ENCODE results near the gene CBX4. TPM values are rescaled to one million over a fixed set of nuclear protein-coding genes. Genes with fewer than 3 reads are reported as not detected.

Gene CBX4
- total RNA-seq, 1 donor from 2014 or later = 20.6 TPM

DNA sequence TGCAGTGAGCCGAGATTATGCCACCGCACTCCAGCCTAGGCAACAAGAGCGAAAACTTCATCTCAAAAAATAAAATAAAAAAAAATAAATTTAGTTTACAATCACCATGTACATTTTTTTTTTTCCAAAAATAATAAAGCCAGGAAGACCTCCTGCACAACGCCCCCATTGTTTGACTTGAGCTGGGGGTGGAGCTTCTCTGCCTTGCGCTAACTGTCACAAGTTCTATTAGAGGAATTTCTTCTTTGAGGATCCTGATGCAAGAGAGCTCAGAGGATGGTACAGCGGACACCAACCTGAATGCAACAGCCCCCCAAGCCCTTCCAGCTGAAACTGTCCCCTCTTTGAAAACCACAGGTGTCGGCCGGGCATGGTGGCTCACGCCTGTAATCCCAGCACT lies 24.9 kb upstream of the CBX4 start:
- TF ChIP-seq, protein P1, sequence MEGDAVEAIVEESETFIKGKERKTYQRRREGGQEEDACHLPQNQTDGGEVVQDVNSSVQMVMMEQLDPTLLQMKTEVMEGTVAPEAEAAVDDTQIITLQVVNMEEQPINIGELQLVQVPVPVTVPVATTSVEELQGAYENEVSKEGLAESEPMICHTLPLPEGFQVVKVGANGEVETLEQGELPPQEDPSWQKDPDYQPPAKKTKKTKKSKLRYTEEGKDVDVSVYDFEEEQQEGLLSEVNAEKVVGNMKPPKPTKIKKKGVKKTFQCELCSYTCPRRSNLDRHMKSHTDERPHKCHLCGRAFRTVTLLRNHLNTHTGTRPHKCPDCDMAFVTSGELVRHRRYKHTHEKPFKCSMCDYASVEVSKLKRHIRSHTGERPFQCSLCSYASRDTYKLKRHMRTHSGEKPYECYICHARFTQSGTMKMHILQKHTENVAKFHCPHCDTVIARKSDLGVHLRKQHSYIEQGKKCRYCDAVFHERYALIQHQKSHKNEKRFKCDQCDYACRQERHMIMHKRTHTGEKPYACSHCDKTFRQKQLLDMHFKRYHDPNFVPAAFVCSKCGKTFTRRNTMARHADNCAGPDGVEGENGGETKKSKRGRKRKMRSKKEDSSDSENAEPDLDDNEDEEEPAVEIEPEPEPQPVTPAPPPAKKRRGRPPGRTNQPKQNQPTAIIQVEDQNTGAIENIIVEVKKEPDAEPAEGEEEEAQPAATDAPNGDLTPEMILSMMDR (IDR thresholded peaks at IDR 0.05) = no peak
- no peak for ATAC-seq

DNA sequence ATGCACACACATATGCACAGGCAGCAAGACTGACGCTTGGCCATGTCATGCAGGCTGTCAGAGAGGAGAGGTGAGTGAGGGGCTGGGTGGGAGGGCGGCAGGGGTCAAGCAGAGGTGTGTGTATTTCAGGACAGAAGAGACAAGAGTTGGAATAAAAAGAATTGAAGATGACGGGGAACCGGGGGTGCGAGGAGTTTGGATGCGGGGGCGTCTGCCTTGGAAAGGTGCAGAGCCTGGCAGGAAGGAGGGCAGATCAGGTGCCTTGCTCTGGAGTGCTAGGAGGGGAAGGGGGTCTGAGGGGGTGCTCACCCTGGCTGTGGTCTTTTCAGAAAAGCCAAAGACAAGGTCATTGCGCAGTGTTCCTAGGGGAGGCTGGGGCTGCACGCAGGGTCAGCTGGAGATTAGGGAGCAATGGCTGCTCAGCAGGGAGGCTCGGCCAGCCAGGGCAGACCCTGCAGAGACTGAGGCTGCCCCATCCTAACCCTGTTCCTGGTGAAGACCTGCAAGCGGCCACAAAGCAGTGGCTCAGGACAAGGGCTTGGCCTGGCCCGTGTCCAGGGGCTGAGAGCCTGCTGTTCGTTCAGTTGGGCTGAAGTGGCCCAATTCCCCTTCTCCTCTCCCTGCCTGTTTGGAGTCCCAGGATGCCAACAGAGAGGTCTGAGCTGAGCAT lies 23.7 kb upstream of the CBX4 start:
- Histone ChIP-seq H3K4me3 (no peak overlapping the region), H3K4me1 (no peaks in the 10 kb centered on the region), H3K36me3 (no peaks in the 10 kb centered on the region), H3K9me3 (no peaks in the 10 kb centered on the region), H3K27ac (no peak overlapping the region), H3K27me3 (ENCODE audit: low read depth) (peaks cover 17% of the 10 kb centered on the region)
- DNase-seq (peak; percentile 53), ATAC-seq (peak; percentile 16 to 48)
- intact Hi-C loops (cut with DNase I) = no loop called here
- TF ChIP-seq, protein P1 (IDR thresholded peaks at IDR 0.05) = no peak

More for the DNA sequence above, 24.9 kb upstream of the CBX4 start:
- H3K27ac ChIP-seq = no peak overlapping the region
- H3K36me3 ChIP-seq = no peaks in the 10 kb centered on the region
- DNase-seq = peak; percentile 2
- no peaks in the 10 kb centered on the region for H3K9me3 ChIP-seq
- no peaks in the 10 kb centered on the region for H3K4me1 ChIP-seq
- no peak overlapping the region for H3K4me3 ChIP-seq
- intact Hi-C loops (cut with DNase I) = no loop called here
- peaks cover 11% of the 10 kb centered on the region for H3K27me3 ChIP-seq (ENCODE audit: low read depth)

DNA sequence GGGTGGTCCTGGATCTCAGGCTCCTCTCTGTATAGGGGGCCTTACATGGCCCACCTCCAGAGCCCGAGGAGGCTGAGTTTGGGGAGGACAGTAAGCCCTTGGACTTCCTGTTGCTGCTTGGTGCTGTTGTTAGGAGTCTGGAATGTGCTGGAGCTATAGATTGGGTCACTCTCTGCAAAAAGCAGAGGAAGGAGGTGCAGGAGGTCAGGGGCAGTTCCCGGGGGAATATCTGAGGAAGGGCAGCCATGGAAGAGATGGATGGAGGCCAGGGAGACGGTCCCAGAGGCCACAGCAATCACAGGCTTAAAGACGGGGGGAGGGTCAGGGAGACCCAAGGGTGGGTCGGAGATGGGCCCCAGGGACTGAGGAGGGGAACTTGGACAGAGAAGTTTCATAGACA lies 23.0 kb upstream of the CBX4 start:
- no peak for ATAC-seq
- H3K36me3 ChIP-seq = no peaks in the 10 kb centered on the region
- no peak overlapping the region for H3K27ac ChIP-seq
- no peak overlapping the region for H3K4me3 ChIP-seq
- no peaks in the 10 kb centered on the region for H3K9me3 ChIP-seq
- no peaks in the 10 kb centered on the region for H3K4me1 ChIP-seq
- no peak for DNase-seq
- TF ChIP-seq, protein P1 (IDR thresholded peaks at IDR 0.05) = no peak
- intact Hi-C loops (cut with DNase I) = no loop called here
- peaks cover 17% of the 10 kb centered on the region for H3K27me3 ChIP-seq (ENCODE audit: low read depth)

DNA sequence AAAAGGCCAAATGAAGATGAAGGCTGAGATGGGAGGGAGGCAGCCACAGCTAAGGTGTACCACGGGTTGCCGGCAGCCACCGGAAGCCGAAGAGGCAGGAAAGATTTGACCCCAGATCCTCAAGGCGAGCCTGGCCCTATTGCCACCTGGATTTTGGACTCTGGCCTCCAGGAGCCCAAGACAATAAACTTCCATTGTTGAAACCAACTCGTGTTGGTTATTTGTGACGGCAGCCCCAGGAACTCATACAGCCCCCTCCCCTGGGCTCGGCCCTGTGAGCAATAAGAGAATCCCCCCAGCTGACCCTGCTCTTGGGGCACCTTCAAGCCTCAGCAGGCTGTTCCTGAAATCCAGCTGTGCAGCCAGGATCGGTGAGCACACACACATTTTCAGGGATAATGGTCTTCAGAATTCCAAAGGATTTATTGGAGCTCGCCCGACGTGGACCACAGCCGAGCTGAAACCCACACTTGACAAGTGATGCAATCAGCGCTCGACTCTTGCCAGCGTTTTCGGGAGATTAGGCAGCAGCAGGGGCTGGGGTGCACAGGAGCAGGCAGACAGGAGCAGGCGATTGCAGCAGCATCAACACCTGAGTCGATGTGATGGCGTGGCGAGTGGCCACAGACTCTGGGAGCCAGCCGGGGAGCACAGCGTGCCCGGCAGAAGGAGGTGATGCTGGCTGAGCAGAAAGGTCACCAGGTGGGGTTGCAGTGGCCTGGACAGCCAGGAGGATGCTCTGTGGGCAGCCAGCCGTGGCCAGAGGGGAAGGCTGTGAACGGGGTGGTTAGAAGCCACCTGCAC lies 22.4 kb upstream of the CBX4 start:
- TF ChIP-seq, protein P1 (IDR thresholded peaks at IDR 0.05) = no peak
- intact Hi-C loops (cut with DNase I) = no loop called here

DNA sequence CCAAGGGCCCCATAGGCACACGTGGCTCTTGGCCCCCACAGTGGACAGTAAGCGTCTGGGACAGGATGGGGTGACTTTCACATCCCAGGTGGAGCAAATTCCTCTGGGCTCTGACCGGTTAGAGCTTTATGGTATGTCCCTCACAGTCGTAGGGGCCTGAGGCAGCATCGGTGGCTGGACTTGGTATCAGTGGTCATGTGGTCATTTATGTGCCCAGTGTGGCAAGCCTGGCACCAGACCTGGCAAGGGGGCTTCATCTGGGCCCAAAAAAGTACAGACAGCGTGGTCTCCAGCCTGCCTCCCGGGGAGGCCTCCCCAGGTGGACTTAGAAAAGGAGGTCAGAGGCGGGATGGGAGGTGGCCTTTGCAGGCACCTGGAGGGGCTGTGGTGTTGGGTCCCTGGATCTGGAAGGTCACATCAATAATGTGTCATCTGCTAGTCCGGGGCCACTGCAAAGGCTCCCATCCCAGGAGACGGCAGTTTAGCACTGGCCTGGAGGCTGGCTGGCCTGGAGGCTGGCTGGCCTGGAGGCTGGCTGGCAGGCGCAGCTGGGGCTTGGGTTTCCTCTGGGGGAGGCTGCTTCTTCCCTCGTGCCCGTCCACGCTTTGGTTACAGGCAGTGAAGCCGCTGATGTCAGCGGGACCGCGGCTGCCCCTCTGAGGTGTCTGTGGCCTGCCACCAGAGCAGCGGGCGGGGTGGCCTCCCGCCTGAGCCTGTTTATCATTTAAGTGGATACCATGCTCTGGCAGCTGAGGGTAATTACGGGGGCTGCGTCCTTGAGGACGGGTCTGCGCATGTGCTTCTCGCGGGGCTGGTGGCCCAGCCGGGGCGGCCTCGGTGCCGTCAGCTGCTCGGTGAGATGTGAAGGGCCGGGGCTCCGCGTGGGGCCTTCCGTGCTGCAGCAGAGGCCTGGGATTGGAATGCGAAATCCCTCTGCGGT lies 20.7 kb upstream of the CBX4 start:
- no peaks in the 10 kb centered on the region for H3K9me3 ChIP-seq
- H3K27ac ChIP-seq = no peak overlapping the region
- H3K4me1 ChIP-seq = no peaks in the 10 kb centered on the region
- ATAC-seq (no peak), DNase-seq (peak; percentile 40)
- H3K27me3 ChIP-seq (ENCODE audit: low read depth) = peaks cover 17% of the 10 kb centered on the region
- H3K4me3 ChIP-seq = no peak overlapping the region
- H3K36me3 ChIP-seq = no peaks in the 10 kb centered on the region
- TF ChIP-seq, protein P1 (IDR thresholded peaks at IDR 0.05) = no peak
- intact Hi-C loops (cut with DNase I) = no loop called here

More for the DNA sequence above, 22.4 kb upstream of the CBX4 start:
- no peak overlapping the region for H3K27ac ChIP-seq
- H3K4me1 ChIP-seq = no peaks in the 10 kb centered on the region
- DNase-seq = peak; percentile 31
- H3K9me3 ChIP-seq = no peaks in the 10 kb centered on the region
- peaks cover 17% of the 10 kb centered on the region for H3K27me3 ChIP-seq (ENCODE audit: low read depth)
- no peak overlapping the region for H3K4me3 ChIP-seq
- H3K36me3 ChIP-seq = no peaks in the 10 kb centered on the region
- ATAC-seq = no peak
